ENCODE data around the gene ALOX5. TPM values are rescaled to one million over a fixed set of nuclear protein-coding genes. Genes with fewer than 3 reads are reported as not detected.

Gene ALOX5
- total and polyA plus RNA-seq, 2 experiments from 2014 or later, result 3.7 to 5.4 TPM

DNA sequence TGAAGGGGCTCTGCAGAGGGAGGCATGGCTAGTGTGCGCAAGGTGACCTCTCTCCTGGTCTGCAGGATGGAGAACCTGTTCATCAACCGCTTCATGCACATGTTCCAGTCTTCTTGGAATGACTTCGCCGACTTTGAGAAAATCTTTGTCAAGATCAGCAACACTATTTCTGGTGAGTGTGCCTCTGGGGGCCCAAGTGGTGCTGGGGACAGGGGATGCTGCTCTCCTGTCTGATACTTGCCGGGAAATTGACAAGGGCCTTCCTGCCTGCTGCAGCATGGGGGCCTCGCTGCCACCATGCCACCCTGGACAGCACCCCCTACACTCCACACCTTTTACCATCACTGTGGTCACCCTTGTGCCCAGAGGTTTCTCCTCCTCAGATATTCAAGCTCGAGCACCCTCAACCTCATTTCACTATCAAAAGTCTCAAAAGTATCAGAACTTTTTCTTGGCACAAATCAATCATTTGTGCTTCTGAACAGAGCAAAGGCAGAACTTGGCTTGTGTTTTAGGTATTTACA is 50.0 kb downstream of the ALOX5 start:
- no peaks in the 10 kb centered on the region for H3K36me3 ChIP-seq (ENCODE audit: insufficient read depth)
- no peaks in the 10 kb centered on the region for H4K20me1 ChIP-seq (replicated peaks; ENCODE audit: insufficient read depth)
- H3K27ac ChIP-seq (ENCODE audit: low read depth), result no peak overlapping the region
- H3K4me2 ChIP-seq, result no peak overlapping the region
- no peaks in the 10 kb centered on the region for H3K9me2 ChIP-seq (ENCODE audit: insufficient read depth)
- peaks cover 10% of the 10 kb centered on the region for H3K27me3 Mint-ChIP-seq (ENCODE audit: insufficient read depth, low read depth, poor library complexity)
- no peaks in the 10 kb centered on the region; the same call in 2 of the 3 replicates for H3K9me3 Mint-ChIP-seq
- H3K27ac Mint-ChIP-seq, result no peak overlapping the region
- DNase-seq (ENCODE audit: low spot score) (no peak), ATAC-seq (no peak)
- H3K4me3 ChIP-seq, result no peak overlapping the region
- H3F3A ChIP-seq (replicated peaks; ENCODE audit: low read depth), result no peaks in the 10 kb centered on the region
- H3K4me1 ChIP-seq (ENCODE audit: insufficient read depth), result no peaks in the 10 kb centered on the region
- H3K79me2 ChIP-seq (replicated peaks; ENCODE audit: insufficient read depth), result no peaks in the 10 kb centered on the region
- H3K4me3 Mint-ChIP-seq, result no peak overlapping the region
- H2AFZ ChIP-seq, result no peak overlapping the region
- H3K27me3 ChIP-seq (ENCODE audit: insufficient read depth), result no peaks in the 10 kb centered on the region
- H3K4me1 Mint-ChIP-seq, result peaks cover 12% of the 10 kb centered on the region
- peaks cover 4% of the 10 kb centered on the region; the same call in 1 of the 3 replicates for H3K36me3 Mint-ChIP-seq (ENCODE audit: low read depth)
- TF ChIP-seq ZNF331 (CRISPR knock-in tag; IDR thresholded peaks at IDR 0.05; ENCODE audit: low read depth), result no peak
- TF ChIP-seq, protein P1, sequence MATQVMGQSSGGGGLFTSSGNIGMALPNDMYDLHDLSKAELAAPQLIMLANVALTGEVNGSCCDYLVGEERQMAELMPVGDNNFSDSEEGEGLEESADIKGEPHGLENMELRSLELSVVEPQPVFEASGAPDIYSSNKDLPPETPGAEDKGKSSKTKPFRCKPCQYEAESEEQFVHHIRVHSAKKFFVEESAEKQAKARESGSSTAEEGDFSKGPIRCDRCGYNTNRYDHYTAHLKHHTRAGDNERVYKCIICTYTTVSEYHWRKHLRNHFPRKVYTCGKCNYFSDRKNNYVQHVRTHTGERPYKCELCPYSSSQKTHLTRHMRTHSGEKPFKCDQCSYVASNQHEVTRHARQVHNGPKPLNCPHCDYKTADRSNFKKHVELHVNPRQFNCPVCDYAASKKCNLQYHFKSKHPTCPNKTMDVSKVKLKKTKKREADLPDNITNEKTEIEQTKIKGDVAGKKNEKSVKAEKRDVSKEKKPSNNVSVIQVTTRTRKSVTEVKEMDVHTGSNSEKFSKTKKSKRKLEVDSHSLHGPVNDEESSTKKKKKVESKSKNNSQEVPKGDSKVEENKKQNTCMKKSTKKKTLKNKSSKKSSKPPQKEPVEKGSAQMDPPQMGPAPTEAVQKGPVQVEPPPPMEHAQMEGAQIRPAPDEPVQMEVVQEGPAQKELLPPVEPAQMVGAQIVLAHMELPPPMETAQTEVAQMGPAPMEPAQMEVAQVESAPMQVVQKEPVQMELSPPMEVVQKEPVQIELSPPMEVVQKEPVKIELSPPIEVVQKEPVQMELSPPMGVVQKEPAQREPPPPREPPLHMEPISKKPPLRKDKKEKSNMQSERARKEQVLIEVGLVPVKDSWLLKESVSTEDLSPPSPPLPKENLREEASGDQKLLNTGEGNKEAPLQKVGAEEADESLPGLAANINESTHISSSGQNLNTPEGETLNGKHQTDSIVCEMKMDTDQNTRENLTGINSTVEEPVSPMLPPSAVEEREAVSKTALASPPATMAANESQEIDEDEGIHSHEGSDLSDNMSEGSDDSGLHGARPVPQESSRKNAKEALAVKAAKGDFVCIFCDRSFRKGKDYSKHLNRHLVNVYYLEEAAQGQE (IDR thresholded peaks at IDR 0.05; ENCODE audit: unreplicated experiment), result peak; percentile 50

DNA sequence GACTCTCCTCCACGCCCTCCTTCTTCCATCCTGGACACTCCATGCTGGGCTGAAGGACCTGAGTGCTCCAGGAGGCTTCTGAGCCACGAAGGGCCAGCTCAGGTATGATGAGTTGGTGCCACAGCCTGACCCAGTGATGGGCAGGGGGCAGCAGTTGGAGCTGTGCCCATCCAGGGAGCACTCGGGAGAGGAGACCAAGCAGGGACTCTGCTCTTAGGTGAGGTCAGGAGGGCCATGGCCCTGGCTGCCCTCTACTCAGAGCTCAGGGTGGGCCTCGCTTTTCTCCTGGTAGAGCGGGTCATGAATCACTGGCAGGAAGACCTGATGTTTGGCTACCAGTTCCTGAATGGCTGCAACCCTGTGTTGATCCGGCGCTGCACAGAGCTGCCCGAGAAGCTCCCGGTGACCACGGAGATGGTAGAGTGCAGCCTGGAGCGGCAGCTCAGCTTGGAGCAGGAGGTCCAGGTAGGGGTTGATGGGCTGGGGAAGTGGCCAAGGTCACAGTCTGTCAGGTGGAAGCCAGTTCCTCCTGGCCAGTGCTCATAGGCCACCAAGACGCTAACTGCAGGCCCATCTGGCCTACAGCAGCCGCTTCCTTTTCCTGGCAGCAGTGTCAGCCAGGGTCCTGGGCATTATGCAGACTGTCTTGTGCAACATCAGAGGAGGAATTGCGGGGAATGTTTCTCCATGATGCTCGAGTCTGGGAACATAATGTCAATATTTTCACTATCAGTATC is 50.8 kb downstream of the ALOX5 start:
- no peak overlapping the region for H3K27ac ChIP-seq (ENCODE audit: low read depth)

More for the DNA sequence above, 50.8 kb downstream of the ALOX5 start:
- H3F3A ChIP-seq (replicated peaks; ENCODE audit: low read depth), result no peaks in the 10 kb centered on the region
- no peak overlapping the region for H3K4me3 ChIP-seq
- Mint-ChIP-seq H3K4me3 (no peak overlapping the region), H3K36me3 (ENCODE audit: low read depth) (peaks cover 4% of the 10 kb centered on the region; the same call in 1 of the 3 replicates), H3K4me1 (peaks cover 8% of the 10 kb centered on the region), H3K9me3 (no peaks in the 10 kb centered on the region; the same call in 2 of the 3 replicates), H3K27ac (no peak overlapping the region), H3K27me3 (ENCODE audit: insufficient read depth, low read depth, poor library complexity) (peaks cover 4% of the 10 kb centered on the region)
- no peaks in the 10 kb centered on the region for H3K79me2 ChIP-seq (replicated peaks; ENCODE audit: insufficient read depth)
- DNase-seq (ENCODE audit: low spot score), result no peak
- no peaks in the 10 kb centered on the region for H4K20me1 ChIP-seq (replicated peaks; ENCODE audit: insufficient read depth)
- no peak for TF ChIP-seq CTCF (conservative IDR thresholded peaks at IDR 0.05; ENCODE audit: low read depth in 2 of 2)
- H3K36me3 ChIP-seq (ENCODE audit: insufficient read depth), result no peaks in the 10 kb centered on the region
- no peak overlapping the region for H3K4me2 ChIP-seq
- no peaks in the 10 kb centered on the region for H3K9me2 ChIP-seq (ENCODE audit: insufficient read depth)
- no peak for ATAC-seq
- no peak overlapping the region for H2AFZ ChIP-seq
- no peaks in the 10 kb centered on the region for H3K27me3 ChIP-seq (ENCODE audit: insufficient read depth)
- H3K4me1 ChIP-seq (ENCODE audit: insufficient read depth), result no peaks in the 10 kb centered on the region

Data from GM23338 (cell line).